ENCODE data around the gene KIF9. TPM values are rescaled to one million over a fixed set of nuclear protein-coding genes. Genes with fewer than 3 reads are reported as not detected.

Gene KIF9
- total RNA-seq, 4 donors from 2014 or later, result 3.7 to 9.4 (median 4.9) TPM; not detected in 1

DNA sequence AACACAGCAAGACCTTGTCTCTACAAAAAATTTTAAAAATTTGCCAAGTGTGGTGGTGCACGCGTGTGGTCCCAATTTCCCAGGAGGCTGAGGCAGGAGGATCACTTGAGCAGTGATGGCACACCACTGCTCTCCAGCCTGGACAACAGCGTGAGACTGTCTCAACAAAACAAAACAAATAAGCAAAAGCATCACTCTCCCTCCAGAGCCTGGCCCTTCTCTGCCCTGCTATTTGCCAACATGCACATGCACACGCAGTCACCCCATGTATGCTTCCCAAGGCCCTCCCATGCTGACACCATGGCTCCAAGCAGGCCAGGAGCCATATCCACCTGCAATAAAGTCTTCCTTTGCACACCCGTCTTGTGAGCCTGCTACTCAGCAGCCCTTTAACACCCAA, 2.1 kb downstream of the KIF9 start:
- H3K4me1 ChIP-seq, result peaks cover 11 to 36% (median 30%) of the 10 kb centered on the region in 4 donors
- H3K27ac ChIP-seq, result no peak overlapping the region
- 91% methylated on average over 5 of the region's 5 CpGs; no CpG with 5 or more reads in 1 of the 2 donors for WGBS, 2 donors (ENCODE audit: low coverage in 1 of 2)
- in situ Hi-C loops (cut with MboI; ENCODE audit: low pct_ligation_motif_present in 1 of 4, low pct_unique_long_range_greater_than_20kb in 1 of 4, low sequenced_read_pairs in 3 of 4), result no loop called here
- intact Hi-C loops (cut with DNase I; ENCODE audit: low total_unique reads), result no loop called here
- peaks cover 0 to 2% (median 0%) of the 10 kb centered on the region in 4 donors for H3K36me3 ChIP-seq
- no peak overlapping the region for H3K4me3 ChIP-seq
- TF ChIP-seq, protein P1, sequence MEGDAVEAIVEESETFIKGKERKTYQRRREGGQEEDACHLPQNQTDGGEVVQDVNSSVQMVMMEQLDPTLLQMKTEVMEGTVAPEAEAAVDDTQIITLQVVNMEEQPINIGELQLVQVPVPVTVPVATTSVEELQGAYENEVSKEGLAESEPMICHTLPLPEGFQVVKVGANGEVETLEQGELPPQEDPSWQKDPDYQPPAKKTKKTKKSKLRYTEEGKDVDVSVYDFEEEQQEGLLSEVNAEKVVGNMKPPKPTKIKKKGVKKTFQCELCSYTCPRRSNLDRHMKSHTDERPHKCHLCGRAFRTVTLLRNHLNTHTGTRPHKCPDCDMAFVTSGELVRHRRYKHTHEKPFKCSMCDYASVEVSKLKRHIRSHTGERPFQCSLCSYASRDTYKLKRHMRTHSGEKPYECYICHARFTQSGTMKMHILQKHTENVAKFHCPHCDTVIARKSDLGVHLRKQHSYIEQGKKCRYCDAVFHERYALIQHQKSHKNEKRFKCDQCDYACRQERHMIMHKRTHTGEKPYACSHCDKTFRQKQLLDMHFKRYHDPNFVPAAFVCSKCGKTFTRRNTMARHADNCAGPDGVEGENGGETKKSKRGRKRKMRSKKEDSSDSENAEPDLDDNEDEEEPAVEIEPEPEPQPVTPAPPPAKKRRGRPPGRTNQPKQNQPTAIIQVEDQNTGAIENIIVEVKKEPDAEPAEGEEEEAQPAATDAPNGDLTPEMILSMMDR (IDR thresholded peaks at IDR 0.05), result no peak
- TF ChIP-seq POLR2A (IDR thresholded peaks at IDR 0.05), result no peak
- TF ChIP-seq EP300 (IDR thresholded peaks at IDR 0.05; ENCODE audit: low read depth), result no peak
- no peak for TF ChIP-seq POLR2AphosphoS5 (IDR thresholded peaks at IDR 0.05)
- H3K27me3 ChIP-seq, result no peaks in the 10 kb centered on the region
- H3K9me3 ChIP-seq, result no peaks in the 10 kb centered on the region
- DNase-seq, result no peak

DNA sequence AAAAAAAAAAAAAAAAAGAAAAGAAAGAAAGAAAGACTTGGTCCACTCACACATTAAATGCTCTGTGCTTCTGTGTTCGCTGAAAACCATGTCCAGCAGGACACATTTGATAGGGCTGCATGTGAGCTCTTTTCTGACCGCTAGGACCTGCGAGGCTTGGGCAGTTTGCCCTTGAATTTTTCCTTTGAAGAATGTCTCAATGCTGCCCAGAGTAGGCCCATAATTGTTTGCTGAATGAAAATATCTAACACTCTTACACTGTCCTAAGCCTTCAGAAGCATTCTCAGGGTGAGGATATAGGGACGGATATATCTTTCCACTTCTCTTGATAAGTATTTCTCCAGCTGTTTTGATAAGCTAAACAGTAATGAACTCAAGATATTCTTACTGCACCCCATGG, 6.0 kb downstream of the KIF9 start:
- Histone ChIP-seq H3K27ac (no peak overlapping the region), H3K36me3 (peaks cover 0 to 2% (median 0%) of the 10 kb centered on the region in 4 donors), H3K27me3 (no peaks in the 10 kb centered on the region), H3K9me3 (no peaks in the 10 kb centered on the region), H3K4me1 (peaks cover 0 to 9% (median 7%) of the 10 kb centered on the region in 4 donors), H3K4me3 (no peak overlapping the region)
- 88 to 89% methylated on average over 4 of the region's 4 CpGs for WGBS, 2 donors (ENCODE audit: low coverage in 1 of 2)
- DNase-seq, result no peak
- intact Hi-C loops (cut with DNase I; ENCODE audit: low total_unique reads), result no loop called here
- in situ Hi-C loops (cut with MboI; ENCODE audit: low pct_ligation_motif_present in 1 of 4, low pct_unique_long_range_greater_than_20kb in 1 of 4, low sequenced_read_pairs in 3 of 4), result no loop called here
- TF ChIP-seq POLR2AphosphoS5 (IDR thresholded peaks at IDR 0.05), result no peak
- TF ChIP-seq, protein P1 (IDR thresholded peaks at IDR 0.05), result no peak
- TF ChIP-seq EP300 (IDR thresholded peaks at IDR 0.05; ENCODE audit: low read depth), result no peak
- TF ChIP-seq POLR2A (IDR thresholded peaks at IDR 0.05), result no peak

DNA sequence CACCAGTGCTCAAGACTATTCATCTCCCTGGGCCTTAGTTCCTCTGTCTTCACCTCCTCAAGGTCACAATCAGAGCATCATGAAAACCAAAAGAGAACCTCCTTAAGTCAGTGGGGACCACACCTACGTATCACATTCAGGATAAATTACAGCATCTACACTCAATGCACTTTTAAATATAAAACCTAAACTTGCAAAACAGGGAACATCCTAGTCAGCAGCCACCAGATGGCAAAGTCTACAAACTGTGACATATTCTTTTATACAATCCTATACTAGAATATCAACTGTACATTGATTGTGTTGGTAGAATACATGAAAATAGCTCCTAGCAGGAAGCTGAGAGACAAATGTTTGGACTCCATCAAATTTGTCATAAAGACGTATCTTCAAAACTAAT, 7.9 kb downstream of the KIF9 start:
- H3K27me3 ChIP-seq, result no peaks in the 10 kb centered on the region
- H3K27ac ChIP-seq, result no peak overlapping the region
- in situ Hi-C loops (cut with MboI; ENCODE audit: low pct_ligation_motif_present in 1 of 4, low pct_unique_long_range_greater_than_20kb in 1 of 4, low sequenced_read_pairs in 3 of 4), result no loop called here

DNA sequence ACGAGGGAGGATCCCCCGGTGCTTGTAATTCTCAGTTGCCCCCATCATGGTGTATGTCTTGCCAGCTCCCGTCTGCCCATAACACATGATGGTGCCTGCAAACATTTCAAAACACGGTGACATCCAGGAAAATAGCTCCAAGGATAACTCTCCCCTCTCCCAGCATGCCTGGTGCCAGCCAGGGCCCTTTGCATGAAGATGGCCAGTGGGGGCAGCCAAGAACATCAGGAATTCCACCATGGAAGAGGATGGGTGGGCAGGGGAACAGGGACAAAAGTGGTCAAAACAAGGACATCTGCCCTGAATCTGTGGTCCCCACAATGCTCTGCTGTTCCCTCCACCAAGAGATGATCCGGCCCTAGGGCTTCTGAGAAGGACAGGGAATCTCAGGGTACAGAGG, 9.0 kb downstream of the KIF9 start:
- Histone ChIP-seq H3K27ac (no peak overlapping the region), H3K4me3 (no peak overlapping the region), H3K4me1 (no peaks in the 10 kb centered on the region), H3K27me3 (no peaks in the 10 kb centered on the region), H3K36me3 (peaks cover 0 to 2% (median 0%) of the 10 kb centered on the region in 4 donors), H3K9me3 (no peaks in the 10 kb centered on the region)
- TF ChIP-seq, protein P1 (IDR thresholded peaks at IDR 0.05), result no peak
- no peak for TF ChIP-seq EP300 (IDR thresholded peaks at IDR 0.05; ENCODE audit: low read depth)
- no peak for TF ChIP-seq POLR2AphosphoS5 (IDR thresholded peaks at IDR 0.05)
- no peak for TF ChIP-seq POLR2A (IDR thresholded peaks at IDR 0.05)
- no peak for DNase-seq
- in situ Hi-C loops (cut with MboI; ENCODE audit: low pct_ligation_motif_present in 1 of 4, low pct_unique_long_range_greater_than_20kb in 1 of 4, low sequenced_read_pairs in 3 of 4), result no loop called here
- intact Hi-C loops (cut with DNase I; ENCODE audit: low total_unique reads), result no loop called here
- 93 to 100% methylated on average over 1 to 5 of the region's 5 CpGs for WGBS, 2 donors (ENCODE audit: low coverage in 1 of 2)

More for the DNA sequence above, 7.9 kb downstream of the KIF9 start:
- Histone ChIP-seq H3K4me3 (no peak overlapping the region), H3K4me1 (no peaks in the 10 kb centered on the region), H3K36me3 (peaks cover 0 to 2% (median 0%) of the 10 kb centered on the region in 4 donors), H3K9me3 (no peaks in the 10 kb centered on the region)
- intact Hi-C loops (cut with DNase I; ENCODE audit: low total_unique reads), result no loop called here
- 80 to 93% methylated on average over 1 to 2 of the region's 2 CpGs for WGBS, 2 donors (ENCODE audit: low coverage in 1 of 2)
- TF ChIP-seq, protein P1 (IDR thresholded peaks at IDR 0.05), result no peak
- TF ChIP-seq POLR2A (IDR thresholded peaks at IDR 0.05) (no peak), EP300 (IDR thresholded peaks at IDR 0.05; ENCODE audit: low read depth) (no peak), POLR2AphosphoS5 (IDR thresholded peaks at IDR 0.05) (no peak)
- no peak for DNase-seq
